ENCODE measurements around the gene METTL16. TPM values are rescaled to one million over a fixed set of nuclear protein-coding genes. Genes with fewer than 3 reads are reported as not detected.

METTL16 gene
- total RNA-seq, 1 donor from 2014 or later = 22.9 TPM

DNA sequence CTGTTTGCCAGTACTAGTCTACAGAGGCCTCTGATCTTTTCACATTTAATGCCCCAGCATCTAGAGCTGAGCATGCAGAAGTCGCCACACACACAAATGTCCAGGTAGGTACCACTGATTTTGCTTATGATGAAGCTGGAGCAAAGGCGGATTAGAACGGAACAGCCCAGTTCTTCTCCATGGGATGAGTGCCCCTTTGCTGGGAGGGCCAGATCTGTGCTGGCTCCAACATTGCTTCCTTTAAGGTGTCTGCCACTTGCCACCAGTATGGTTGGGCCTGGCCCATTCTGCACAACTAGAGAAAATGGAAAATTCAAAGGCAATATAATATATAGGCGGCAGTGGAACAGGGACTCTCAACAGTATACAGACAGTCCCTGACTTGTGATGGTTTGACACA, 108.6 kb downstream of the METTL16 start:
- peaks cover 66% of the 10 kb centered on the region for H3K4me1 Mint-ChIP-seq (ENCODE audit: unreplicated experiment)
- no peak overlapping the region for H3K27ac Mint-ChIP-seq (ENCODE audit: unreplicated experiment)
- no peak overlapping the region for H3K4me3 Mint-ChIP-seq (ENCODE audit: unreplicated experiment)
- H3K36me3 Mint-ChIP-seq (ENCODE audit: unreplicated experiment) = no peaks in the 10 kb centered on the region
- TF ChIP-seq, protein P1, sequence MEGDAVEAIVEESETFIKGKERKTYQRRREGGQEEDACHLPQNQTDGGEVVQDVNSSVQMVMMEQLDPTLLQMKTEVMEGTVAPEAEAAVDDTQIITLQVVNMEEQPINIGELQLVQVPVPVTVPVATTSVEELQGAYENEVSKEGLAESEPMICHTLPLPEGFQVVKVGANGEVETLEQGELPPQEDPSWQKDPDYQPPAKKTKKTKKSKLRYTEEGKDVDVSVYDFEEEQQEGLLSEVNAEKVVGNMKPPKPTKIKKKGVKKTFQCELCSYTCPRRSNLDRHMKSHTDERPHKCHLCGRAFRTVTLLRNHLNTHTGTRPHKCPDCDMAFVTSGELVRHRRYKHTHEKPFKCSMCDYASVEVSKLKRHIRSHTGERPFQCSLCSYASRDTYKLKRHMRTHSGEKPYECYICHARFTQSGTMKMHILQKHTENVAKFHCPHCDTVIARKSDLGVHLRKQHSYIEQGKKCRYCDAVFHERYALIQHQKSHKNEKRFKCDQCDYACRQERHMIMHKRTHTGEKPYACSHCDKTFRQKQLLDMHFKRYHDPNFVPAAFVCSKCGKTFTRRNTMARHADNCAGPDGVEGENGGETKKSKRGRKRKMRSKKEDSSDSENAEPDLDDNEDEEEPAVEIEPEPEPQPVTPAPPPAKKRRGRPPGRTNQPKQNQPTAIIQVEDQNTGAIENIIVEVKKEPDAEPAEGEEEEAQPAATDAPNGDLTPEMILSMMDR (IDR thresholded peaks at IDR 0.05) = no peak
- DNase-seq (ENCODE audit: extremely low spot score, unreplicated experiment) = no peak
- no peaks in the 10 kb centered on the region for H3K27me3 Mint-ChIP-seq (ENCODE audit: unreplicated experiment)
- no peaks in the 10 kb centered on the region for H3K9me3 Mint-ChIP-seq (ENCODE audit: unreplicated experiment)

DNA sequence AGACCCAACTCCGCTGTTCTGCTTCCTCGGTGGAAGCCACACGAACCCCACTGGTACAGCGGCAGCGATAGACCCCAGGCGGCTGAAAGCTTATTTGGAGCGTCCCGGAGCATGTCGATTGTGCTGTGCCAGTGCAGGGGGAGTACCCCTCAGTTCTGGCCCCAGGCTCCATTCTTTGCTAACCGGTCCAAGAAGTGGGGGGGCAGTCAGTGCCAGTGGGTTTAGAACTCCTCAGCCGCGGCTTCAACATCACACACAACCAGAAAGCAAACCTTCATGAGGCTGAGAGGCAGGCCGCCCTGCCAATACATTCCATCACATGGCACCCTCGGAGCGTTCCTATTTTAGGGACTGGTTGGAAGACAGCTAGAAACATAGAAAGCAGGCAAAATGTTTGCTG, 109.1 kb downstream of the METTL16 start:
- Mint-ChIP-seq H3K27ac (ENCODE audit: unreplicated experiment) (peak overlapping the region; percentile 60), H3K36me3 (ENCODE audit: unreplicated experiment) (no peaks in the 10 kb centered on the region), H3K27me3 (ENCODE audit: unreplicated experiment) (no peaks in the 10 kb centered on the region), H3K9me3 (ENCODE audit: unreplicated experiment) (no peaks in the 10 kb centered on the region), H3K4me3 (ENCODE audit: unreplicated experiment) (peak overlapping the region; percentile 68), H3K4me1 (ENCODE audit: unreplicated experiment) (peaks cover 67% of the 10 kb centered on the region)
- DNase-seq (ENCODE audit: extremely low spot score, unreplicated experiment) = no peak
- TF ChIP-seq, protein P1 (IDR thresholded peaks at IDR 0.05) = no peak

DNA sequence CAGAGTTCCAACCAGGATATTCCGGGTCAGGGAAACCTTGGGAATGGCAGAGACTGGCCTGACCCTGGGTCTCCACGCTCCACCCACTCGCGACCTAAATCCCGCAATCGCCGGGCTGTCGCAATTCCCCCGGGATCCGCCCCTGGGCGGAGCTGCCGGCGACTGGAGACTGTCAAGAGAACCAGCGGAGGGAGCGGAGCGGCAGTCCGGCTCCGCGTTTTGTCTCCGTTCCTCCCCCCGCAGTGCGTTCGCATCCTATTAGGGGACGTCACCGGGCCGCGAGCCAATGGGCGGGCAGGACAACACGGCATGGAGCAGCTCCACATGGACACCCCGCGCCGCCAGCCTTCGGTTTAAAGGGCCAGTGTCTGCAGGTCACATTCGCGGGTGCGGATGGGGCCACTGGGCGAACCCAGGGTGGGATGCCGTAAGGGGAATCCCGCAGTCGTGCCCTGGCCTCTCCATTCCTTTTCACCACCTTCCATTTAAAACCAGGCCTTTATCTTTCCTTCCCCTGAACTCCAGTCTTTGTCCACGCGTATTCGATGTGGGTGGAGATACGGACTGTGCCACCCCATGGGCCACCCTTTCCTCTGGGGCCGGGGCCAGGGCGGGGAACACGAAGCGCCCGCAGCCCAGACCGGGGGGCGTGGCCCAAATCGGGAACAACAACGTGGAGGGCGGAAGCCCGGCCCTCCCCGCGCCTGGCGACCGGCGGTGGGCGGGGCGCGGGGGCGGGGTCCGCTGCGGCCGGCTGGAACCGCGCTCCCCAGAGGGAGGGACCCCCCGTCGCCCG, 110.1 kb downstream of the METTL16 start:
- TF ChIP-seq, protein P1 (IDR thresholded peaks at IDR 0.05) = no peak
- Mint-ChIP-seq H3K9me3 (ENCODE audit: unreplicated experiment) (no peaks in the 10 kb centered on the region), H3K36me3 (ENCODE audit: unreplicated experiment) (no peaks in the 10 kb centered on the region), H3K27me3 (ENCODE audit: unreplicated experiment) (no peaks in the 10 kb centered on the region), H3K4me1 (ENCODE audit: unreplicated experiment) (peaks cover 66% of the 10 kb centered on the region), H3K4me3 (ENCODE audit: unreplicated experiment) (peak overlapping the region; percentile 98), H3K27ac (ENCODE audit: unreplicated experiment) (peak overlapping the region; percentile 99)
- peak; percentile 100 for DNase-seq (ENCODE audit: extremely low spot score, unreplicated experiment)

DNA sequence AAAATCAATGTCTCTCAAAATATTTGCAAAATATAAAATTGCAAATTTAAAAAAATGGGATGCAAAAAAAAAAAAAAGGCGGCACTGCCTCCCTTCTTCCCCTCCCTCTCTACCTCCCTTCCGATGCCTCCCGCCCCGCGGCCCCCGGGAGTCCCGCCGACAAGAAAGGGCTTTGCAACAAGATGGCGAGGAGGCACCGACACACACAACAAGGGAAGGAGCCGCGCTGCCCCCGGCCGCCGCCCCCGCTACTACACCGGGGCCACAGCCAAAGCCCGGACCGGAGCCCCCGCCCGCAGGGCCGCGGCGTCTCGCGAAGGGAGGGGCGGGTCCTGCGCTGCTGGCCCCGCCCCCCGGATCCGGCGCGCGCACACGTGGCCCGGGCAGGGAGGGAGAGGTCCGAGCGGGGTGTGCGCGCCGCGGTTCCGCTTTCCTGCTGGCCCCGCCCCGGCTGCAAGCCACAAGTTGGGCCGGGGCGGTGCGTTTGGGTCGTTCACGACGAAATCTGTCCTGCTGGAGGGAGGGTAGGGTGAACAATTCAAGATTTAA, 110.7 kb downstream of the METTL16 start, which contains the start of gene MNT:
Gene MNT (minus strand): TSS at position 184 of the 549 bp plus-strand sequence. CDS start 348 bp downstream, outside the sequence.
- H3K36me3 Mint-ChIP-seq (ENCODE audit: unreplicated experiment) = no peaks in the 10 kb centered on the region
- no peaks in the 10 kb centered on the region for H3K27me3 Mint-ChIP-seq (ENCODE audit: unreplicated experiment)
- H3K9me3 Mint-ChIP-seq (ENCODE audit: unreplicated experiment) = no peaks in the 10 kb centered on the region
- TF ChIP-seq, protein P1 (IDR thresholded peaks at IDR 0.05) = no peak
- H3K4me3 Mint-ChIP-seq (ENCODE audit: unreplicated experiment) = peak within 1 kb of the TSS; percentile 98
- peaks cover 66% of the 10 kb centered on the region for H3K4me1 Mint-ChIP-seq (ENCODE audit: unreplicated experiment)
- peak; percentile 98 for DNase-seq (ENCODE audit: extremely low spot score, unreplicated experiment)
- H3K27ac Mint-ChIP-seq (ENCODE audit: unreplicated experiment) = peak within 1 kb of the TSS; percentile 99

DNA sequence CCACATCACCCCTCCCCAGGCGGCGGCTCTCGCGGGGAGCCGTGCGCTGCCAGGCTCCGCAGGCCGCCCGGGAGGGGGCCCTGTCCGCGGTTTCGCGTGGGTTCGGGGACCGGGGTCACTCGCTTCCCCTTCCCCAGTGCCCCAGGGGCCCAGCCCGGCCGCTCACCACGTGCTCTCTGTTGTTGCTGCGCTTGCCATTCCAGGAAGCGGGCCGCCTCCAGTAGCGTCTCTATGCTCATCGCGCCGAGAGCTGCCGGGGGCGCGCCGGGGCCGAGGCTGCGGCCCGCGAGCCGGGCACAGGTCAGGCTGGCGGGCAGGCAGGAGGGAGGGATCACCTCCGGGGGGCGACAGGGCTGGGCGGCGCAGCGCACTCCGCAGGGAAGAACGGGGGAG, 111.2 kb downstream of the METTL16 start:
- Mint-ChIP-seq H3K4me1 (ENCODE audit: unreplicated experiment) (peaks cover 65% of the 10 kb centered on the region), H3K9me3 (ENCODE audit: unreplicated experiment) (no peaks in the 10 kb centered on the region), H3K27ac (ENCODE audit: unreplicated experiment) (peak overlapping the region; percentile 98), H3K4me3 (ENCODE audit: unreplicated experiment) (peak overlapping the region; percentile 98), H3K36me3 (ENCODE audit: unreplicated experiment) (no peaks in the 10 kb centered on the region), H3K27me3 (ENCODE audit: unreplicated experiment) (no peaks in the 10 kb centered on the region)
- DNase-seq (ENCODE audit: extremely low spot score, unreplicated experiment) = no peak
- TF ChIP-seq, protein P1 (IDR thresholded peaks at IDR 0.05) = no peak
